HG02571 (cell line): ENCODE results near the gene PRSS37.
"Not testable (repeated sequence)": the region's sequence is repeated elsewhere in the genome, so short reads cannot be mapped to it uniquely, and the experiment has no call there.

Experiments used
- ATAC-seq: cut with Tn5 transposase; IDR thresholded peaks from one replicate; pipeline ENCODE4 v1.9.1; 2021; ENCODE audit warnings: mild to moderate bottlenecking, moderate library complexity; ENCODE audit not compliant: unreplicated experiment

PRSS37 gene

GRCh38 chr7:141841385-141841784 lies at the start of gene PRSS37:
Gene PRSS37 (minus strand): TSS chr7:141841485. CDS start chr7:141841049, 436 bp downstream.
- no peak for ATAC-seq

- ATAC-seq = no peak
Measured at GRCh38 chr7:141889321-141889720, 48.0 kb upstream of the PRSS37 start.

- no peak for ATAC-seq
Measured at GRCh38 chr7:141884539-141885225, 43.4 kb upstream of the PRSS37 start.

GRCh38 chr7:141880960-141881359 lies 39.7 kb upstream of the PRSS37 start:
- no peak for ATAC-seq

- no peak for ATAC-seq
Measured at GRCh38 chr7:141877365-141877764, 36.1 kb upstream of the PRSS37 start.

GRCh38 chr7:141876371-141876770 lies 35.1 kb upstream of the PRSS37 start:
- ATAC-seq = no peak

- no peak for ATAC-seq
Measured at GRCh38 chr7:141875453-141875852, 34.2 kb upstream of the PRSS37 start.

- no peak for ATAC-seq
Measured at GRCh38 chr7:141874787-141875186, 33.5 kb upstream of the PRSS37 start.

GRCh38 chr7:141872931-141873330 lies 31.6 kb upstream of the PRSS37 start:
- no peak for ATAC-seq

GRCh38 chr7:141866974-141867373 lies 25.7 kb upstream of the PRSS37 start:
- no peak for ATAC-seq

GRCh38 chr7:141864765-141865447 lies 23.6 kb upstream of the PRSS37 start:
- ATAC-seq = no peak

GRCh38 chr7:141860207-141860606 lies 18.9 kb upstream of the PRSS37 start:
- ATAC-seq = no peak

- no peak for ATAC-seq
Measured at GRCh38 chr7:141847996-141848395, 6.7 kb upstream of the PRSS37 start.

- ATAC-seq = no peak
Measured at GRCh38 chr7:141844256-141844655, 3.0 kb upstream of the PRSS37 start.

- no peak for ATAC-seq
Measured at GRCh38 chr7:141842904-141843303, 1.6 kb upstream of the PRSS37 start.

GRCh38 chr7:141840708-141841107 lies 577 bp downstream of the PRSS37 start:
- ATAC-seq = no peak

- no peak for ATAC-seq
Measured at GRCh38 chr7:141839256-141839655, 2.0 kb downstream of the PRSS37 start.

GRCh38 chr7:141838581-141838980 lies 2.7 kb downstream of the PRSS37 start:
- no peak for ATAC-seq

- no peak for ATAC-seq
Measured at GRCh38 chr7:141837683-141838082, 3.6 kb downstream of the PRSS37 start.

- not testable (repeated sequence) for ATAC-seq
Measured at GRCh38 chr7:141822432-141822831, 18.9 kb downstream of the PRSS37 start.

GRCh38 chr7:141820067-141820466 lies 21.2 kb downstream of the PRSS37 start:
- ATAC-seq = no peak

- ATAC-seq = no peak
Measured at GRCh38 chr7:141792526-141792925, 48.8 kb downstream of the PRSS37 start.

- ATAC-seq = no peak
Measured at GRCh38 chr7:141789917-141790316, 51.4 kb downstream of the PRSS37 start, which contains the start of gene TAS2R5. Gene TAS2R5 (plus strand): TSS chr7:141790217. CDS start chr7:141790362, 145 bp downstream.
